HepG2 (cell line): ENCODE measurements around the gene FAM222A. TPM values are rescaled to one million over a fixed set of nuclear protein-coding genes. Genes with fewer than 3 reads are reported as not detected.

ENCODE experiments used
- ARHGAP35 ChIP-seq: sonication (generic); formaldehyde crosslinking; IDR thresholded peaks from 2 replicates; pipeline ENCODE4 v1.9.0; 2022; ENCODE audit warnings: mild to moderate bottlenecking, inconsistent platforms, moderate library complexity, missing genetic modification reagents, borderline replicate concordance
- ATRX ChIP-seq: sonication (generic); formaldehyde crosslinking; IDR thresholded peaks from 2 replicates; pipeline ENCODE4 v1.4.0; 2020; ENCODE audit warnings: missing genetic modification reagents, borderline replicate concordance
- CAMTA2 ChIP-seq: sonication (generic); formaldehyde crosslinking; IDR thresholded peaks from 2 replicates; pipeline ENCODE4 v1.4.0; 2020; ENCODE audit warnings: mild to moderate bottlenecking, missing genetic modification reagents, borderline replicate concordance
- CREBL2 ChIP-seq: sonication (generic); formaldehyde crosslinking; IDR thresholded peaks from 2 replicates; pipeline ENCODE4 v1.8.1; 2023; ENCODE audit warnings: missing genetic modification reagents, mild to moderate bottlenecking, borderline replicate concordance
- FOXA3 ChIP-seq: IDR thresholded peaks from 2 replicates; pipeline ENCODE4 v1.6.1; 2016; ENCODE audit warnings: missing genetic modification reagents, missing compliant biosample characterization
- HMG20B ChIP-seq: conservative IDR thresholded peaks from 2 replicates; pipeline ENCODE4 v1.6.1; 2016; ENCODE audit warnings: missing genetic modification reagents, missing compliant biosample characterization
- IKZF5 ChIP-seq: IDR thresholded peaks from 2 replicates; pipeline ENCODE4 v1.6.1; 2018; ENCODE audit warnings: missing genetic modification reagents, mild to moderate bottlenecking, missing compliant biosample characterization
- MEIS1 ChIP-seq: sonication (generic); formaldehyde crosslinking; IDR thresholded peaks from 2 replicates; pipeline ENCODE4 v1.9.0; 2021; ENCODE audit warnings: mild to moderate bottlenecking, missing genetic modification reagents, moderate library complexity, borderline replicate concordance
- PAWR ChIP-seq: sonication (generic); formaldehyde crosslinking; IDR thresholded peaks from 2 replicates; pipeline ENCODE4 v1.4.0; 2020; ENCODE audit warnings: missing genetic modification reagents, mild to moderate bottlenecking, borderline replicate concordance
- PHF21A ChIP-seq: sonication (generic); formaldehyde crosslinking; IDR thresholded peaks from 2 replicates; pipeline ENCODE4 v1.5.0; 2020; ENCODE audit warnings: mild to moderate bottlenecking, missing genetic modification reagents
- RXRA ChIP-seq: sonication (generic); formaldehyde crosslinking; IDR thresholded peaks from 2 replicates; pipeline ENCODE4 v1.5.1; 2020; ENCODE audit warnings: missing genetic modification reagents
- TOPORS ChIP-seq: sonication (generic); formaldehyde crosslinking; IDR thresholded peaks from 2 replicates; pipeline ENCODE4 v1.8.0; 2023; ENCODE audit warnings: mild to moderate bottlenecking, missing genetic modification reagents
- XRCC5 ChIP-seq: fragments of 200-400 bp; formaldehyde crosslinking; optimal IDR thresholded peaks from 2 replicates; pipeline ENCODE3; 2017; ENCODE audit warnings: mild to moderate bottlenecking, low read length
- ZMAT3 ChIP-seq: sonication (generic); formaldehyde crosslinking; conservative IDR thresholded peaks from 2 replicates; pipeline ENCODE4 v1.7.0; 2021; ENCODE audit warnings: missing genetic modification reagents
- ZNF101 ChIP-seq: sonication (generic); formaldehyde crosslinking; IDR thresholded peaks from 2 replicates; pipeline ENCODE4 v1.4.0; 2020; ENCODE audit warnings: mild to moderate bottlenecking, low read depth, missing genetic modification reagents, borderline replicate concordance
- ZNF609 ChIP-seq: sonication (generic); formaldehyde crosslinking; IDR thresholded peaks from 2 replicates; pipeline ENCODE4 v1.4.0; 2020; ENCODE audit warnings: mild to moderate bottlenecking, missing genetic modification reagents, borderline replicate concordance
- ZNF710 ChIP-seq: sonication (generic); formaldehyde crosslinking; IDR thresholded peaks from 2 replicates; pipeline ENCODE4 v1.5.0; 2020; ENCODE audit warnings: mild to moderate bottlenecking, missing genetic modification reagents, borderline replicate concordance
- ZNF713 ChIP-seq: sonication (generic); formaldehyde crosslinking; IDR thresholded peaks from 2 replicates; pipeline ENCODE4 v1.4.0; 2020; ENCODE audit warnings: mild to moderate bottlenecking, missing genetic modification reagents
- ZNF850 ChIP-seq: sonication (generic); formaldehyde crosslinking; conservative IDR thresholded peaks from 2 replicates; pipeline ENCODE4 v1.9.0; 2021; ENCODE audit warnings: mild to moderate bottlenecking, missing genetic modification reagents
- polyA plus RNA-seq, 8 experiments: library from polyadenylated mRNA; depleted of rRNA in 3 of 8; stranded (reverse) in 7 of 8; unstranded in 1 of 8; fragments of >200 nt; fragmentation: Illumina TruSeq in 4 of 8; extraction: Trizol in 4 of 8; gene quantifications; 2 replicates each; pipeline versions ENCODE4 v1.2.1 to v1.2.3, GENCODE V29; 2011 to 2016; ENCODE audit warnings: low read depth in 4 of 8, missing spikeins in 1 of 8, mixed read lengths in 1 of 8; ENCODE audit not compliant: insufficient read depth in 1 of 8
- total RNA-seq, 5 experiments: library from RNA; depleted of rRNA; stranded (reverse); fragments of >200 nt; fragmentation: Illumina TruSeq; extraction: Trizol; gene quantifications; 2 replicates each; pipeline ENCODE4 v1.2.3, GENCODE V29; 2016; ENCODE audit warnings: low read depth in 1 of 5

The FAM222A gene
- total and polyA plus RNA-seq, 2 of the 13 experiments (the other 11 are each of a cell fraction or from before 2014, with no cell fraction given), result 2.7 to 9.6 TPM

DNA sequence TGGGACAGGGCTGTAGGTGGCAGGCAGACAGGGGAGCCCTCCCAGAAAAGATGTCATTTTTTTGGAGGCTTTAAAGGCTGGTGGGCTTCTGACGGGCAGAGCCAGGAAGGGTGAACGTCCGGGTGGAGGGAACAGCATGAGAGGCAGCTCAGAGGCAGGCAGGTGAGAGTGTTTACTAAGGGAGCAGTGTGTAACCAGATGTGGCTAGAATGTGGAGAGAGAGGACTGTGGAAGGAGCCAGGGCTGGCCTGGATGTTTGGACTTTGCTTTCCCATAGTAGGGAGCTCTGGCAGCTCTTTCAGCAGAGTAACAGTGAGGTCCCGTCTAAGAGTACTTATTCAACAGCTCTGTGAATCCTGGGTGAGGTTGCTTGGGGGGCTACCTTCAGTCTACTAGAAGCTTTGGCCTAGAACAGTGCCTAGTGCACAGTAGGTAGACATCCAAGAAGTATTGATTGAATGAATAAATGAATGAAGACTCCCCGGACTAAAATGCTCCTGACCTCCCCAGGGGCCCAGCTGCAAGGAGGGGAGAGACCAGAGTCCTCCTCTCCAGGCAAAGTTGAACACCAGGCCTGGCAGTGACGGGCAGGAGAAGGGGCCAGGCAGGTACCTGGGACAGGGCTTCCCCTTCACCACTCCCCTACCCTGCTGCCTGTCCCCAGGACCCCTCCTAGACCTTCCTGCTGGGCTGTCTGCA lies 8.5 kb downstream of the FAM222A start (continued):
- peak; percentile 42; the same call in 1 of the 2 replicates for TF ChIP-seq RXRA (CRISPR knock-in tag)
- TF ChIP-seq CAMTA2 (CRISPR knock-in tag), result no peak
- TF ChIP-seq XRCC5, result peak; percentile 53
- no peak for TF ChIP-seq CREBL2 (CRISPR knock-in tag)
- no peak for TF ChIP-seq ZNF710 (CRISPR knock-in tag)
- peak; percentile 51 for TF ChIP-seq PHF21A (CRISPR knock-in tag)
- TF ChIP-seq MEIS1 (CRISPR knock-in tag), result 0 out of 2 replicates have a peak, but pooled peaks have one; percentile 41
- TF ChIP-seq FOXA3 (CRISPR knock-in tag), result peak; percentile 43; the same call in 1 of the 2 replicates
- TF ChIP-seq ZNF101 (CRISPR knock-in tag), result no peak
- no peak for TF ChIP-seq PAWR (CRISPR knock-in tag)
- TF ChIP-seq ZNF850 (CRISPR knock-in tag), result no peak
- no peak for TF ChIP-seq HMG20B (CRISPR knock-in tag)
- TF ChIP-seq ATRX (CRISPR knock-in tag), result no peak
- no peak for TF ChIP-seq ZMAT3 (CRISPR knock-in tag)
- TF ChIP-seq TOPORS (CRISPR knock-in tag), result no peak
- TF ChIP-seq IKZF5 (CRISPR knock-in tag), result no peak
- TF ChIP-seq ARHGAP35 (CRISPR knock-in tag), result no peak
- TF ChIP-seq ZNF609, result no peak
- no peak for TF ChIP-seq ZNF713 (CRISPR knock-in tag)
